ENCODE measurements around the gene SLC46A3. TPM values are rescaled to one million over a fixed set of nuclear protein-coding genes. Genes with fewer than 3 reads are reported as not detected.
A peak's percentile ranks its signal among the peaks of the same experiment; 100 is the strongest.

SLC46A3 gene
- total and polyA plus RNA-seq, 2 of the 13 experiments (the other 11 are each of a cell fraction or from before 2014, with no cell fraction given), result not detected

DNA sequence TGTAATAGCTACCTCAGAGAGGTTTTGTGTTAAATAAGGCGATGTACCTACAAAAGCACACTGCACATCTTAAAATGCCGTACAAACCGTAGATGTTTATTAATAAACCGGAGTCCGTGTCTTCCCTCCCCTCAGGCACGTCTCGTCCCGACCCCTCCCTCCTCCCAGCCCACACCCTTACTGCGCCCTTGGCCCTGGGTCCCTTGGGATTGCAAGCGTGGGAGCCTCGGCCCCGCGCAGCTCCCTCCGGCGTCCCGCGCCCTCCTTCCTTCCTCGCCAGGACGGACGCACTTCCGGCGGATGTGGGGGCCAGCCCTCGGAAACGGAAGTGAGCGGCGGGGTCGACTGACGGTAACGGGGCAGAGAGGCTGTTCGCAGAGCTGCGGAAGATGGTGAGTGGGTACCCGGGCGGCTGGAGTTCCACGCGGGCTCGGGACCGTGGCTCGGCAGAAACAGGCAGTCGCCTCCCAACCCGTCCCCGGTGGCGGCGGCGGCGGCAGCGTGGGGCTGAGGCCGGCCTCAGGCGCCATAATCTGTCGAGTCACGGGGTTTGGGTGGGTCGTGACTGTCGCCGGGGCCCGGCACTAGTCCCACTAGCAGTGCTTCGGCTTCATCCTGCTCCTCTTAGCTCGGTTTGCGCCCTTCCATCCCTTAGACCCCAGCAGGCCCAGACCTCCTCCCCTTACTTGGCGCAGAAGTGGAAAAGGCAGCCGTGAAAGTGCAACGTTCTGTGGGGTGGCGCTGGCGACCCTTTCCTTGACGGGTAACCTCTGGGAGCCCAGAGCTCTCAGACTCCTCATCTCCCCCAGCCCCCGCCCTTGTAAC, 59.8 kb downstream of the SLC46A3 start, which contains the start of gene POMP (continued):
- TF ChIP-seq, protein P1, sequence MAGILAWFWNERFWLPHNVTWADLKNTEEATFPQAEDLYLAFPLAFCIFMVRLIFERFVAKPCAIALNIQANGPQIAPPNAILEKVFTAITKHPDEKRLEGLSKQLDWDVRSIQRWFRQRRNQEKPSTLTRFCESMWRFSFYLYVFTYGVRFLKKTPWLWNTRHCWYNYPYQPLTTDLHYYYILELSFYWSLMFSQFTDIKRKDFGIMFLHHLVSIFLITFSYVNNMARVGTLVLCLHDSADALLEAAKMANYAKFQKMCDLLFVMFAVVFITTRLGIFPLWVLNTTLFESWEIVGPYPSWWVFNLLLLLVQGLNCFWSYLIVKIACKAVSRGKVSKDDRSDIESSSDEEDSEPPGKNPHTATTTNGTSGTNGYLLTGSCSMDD (CRISPR knock-in tag; IDR thresholded peaks at IDR 0.05), result no peak
- TF ChIP-seq TEAD2 (CRISPR knock-in tag; IDR thresholded peaks at IDR 0.05) (no peak), TAF15 (IDR thresholded peaks at IDR 0.05; ENCODE audit: low read depth, low read length, poor library complexity, severe bottlenecking) (no peak), ZNF207 (IDR thresholded peaks at IDR 0.05; ENCODE audit: borderline replicate concordance) (no peak), SP1 (IDR thresholded peaks at IDR 0.05) (no peak), SP1 (CRISPR knock-in tag; IDR thresholded peaks at IDR 0.05) (peak; percentile 31; the same call in 1 of the 2 replicates), HNRNPH1 (optimal IDR thresholded peaks at IDR 0.05; ENCODE audit: low read depth, low read length) (peak; percentile 87), REL (CRISPR knock-in tag; conservative IDR thresholded peaks at IDR 0.05) (peak; percentile 62; the same call in 1 of the 2 replicates), ZNF567 (CRISPR knock-in tag; IDR thresholded peaks at IDR 0.05; ENCODE audit: borderline replicate concordance) (0 out of 2 replicates have a peak, but pooled peaks have one; percentile 85), SMYD3 (CRISPR knock-in tag; IDR thresholded peaks at IDR 0.05) (no peak), ZNF230 (CRISPR knock-in tag; IDR thresholded peaks at IDR 0.05) (peak; percentile 87; the same call in 1 of the 2 replicates), TGIF2 (CRISPR knock-in tag; IDR thresholded peaks at IDR 0.05) (peak; percentile 70), ZFAT (CRISPR knock-in tag; conservative IDR thresholded peaks at IDR 0.05) (no peak), ZNF350 (CRISPR knock-in tag; IDR thresholded peaks at IDR 0.05; ENCODE audit: borderline replicate concordance, low read depth) (peak; percentile 89), RFXAP (CRISPR knock-in tag; IDR thresholded peaks at IDR 0.05; ENCODE audit: borderline replicate concordance) (0 out of 2 replicates have a peak, but pooled peaks have one; percentile 59), MED13 (CRISPR knock-in tag; IDR thresholded peaks at IDR 0.05) (no peak), YEATS4 (CRISPR knock-in tag; IDR thresholded peaks at IDR 0.05; ENCODE audit: borderline replicate concordance) (peak; percentile 88; the same call in 1 of the 2 replicates), BHLHE40 (IDR thresholded peaks at IDR 0.05; ENCODE audit: low read length) (no peak), TBX3 (IDR thresholded peaks at IDR 0.05; ENCODE audit: borderline replicate concordance) (no peak), MEIS1 (CRISPR knock-in tag; IDR thresholded peaks at IDR 0.05; ENCODE audit: borderline replicate concordance) (peak; percentile 60; the same call in 1 of the 2 replicates), KDM5A (IDR thresholded peaks at IDR 0.05; ENCODE audit: borderline replicate concordance, low read length) (peak; percentile 80), NR2F6 (IDR thresholded peaks at IDR 0.05) (no peak), NR2F6 (CRISPR knock-in tag; IDR thresholded peaks at IDR 0.05) (peak; percentile 47; the same call in 1 of the 2 replicates), ZKSCAN8 (CRISPR knock-in tag; IDR thresholded peaks at IDR 0.05; ENCODE audit: borderline replicate concordance) (no peak; the same call in 1 of the 2 replicates), ZNF468 (CRISPR knock-in tag; IDR thresholded peaks at IDR 0.05) (no peak), GATAD1 (CRISPR knock-in tag; IDR thresholded peaks at IDR 0.05) (peak; percentile 97), ZFP82 (CRISPR knock-in tag; IDR thresholded peaks at IDR 0.05; ENCODE audit: borderline replicate concordance) (peak; percentile 20; the same call in 1 of the 2 replicates), GTF3A (CRISPR knock-in tag; conservative IDR thresholded peaks at IDR 0.05) (no peak)
- TF ChIP-seq, protein P2, sequence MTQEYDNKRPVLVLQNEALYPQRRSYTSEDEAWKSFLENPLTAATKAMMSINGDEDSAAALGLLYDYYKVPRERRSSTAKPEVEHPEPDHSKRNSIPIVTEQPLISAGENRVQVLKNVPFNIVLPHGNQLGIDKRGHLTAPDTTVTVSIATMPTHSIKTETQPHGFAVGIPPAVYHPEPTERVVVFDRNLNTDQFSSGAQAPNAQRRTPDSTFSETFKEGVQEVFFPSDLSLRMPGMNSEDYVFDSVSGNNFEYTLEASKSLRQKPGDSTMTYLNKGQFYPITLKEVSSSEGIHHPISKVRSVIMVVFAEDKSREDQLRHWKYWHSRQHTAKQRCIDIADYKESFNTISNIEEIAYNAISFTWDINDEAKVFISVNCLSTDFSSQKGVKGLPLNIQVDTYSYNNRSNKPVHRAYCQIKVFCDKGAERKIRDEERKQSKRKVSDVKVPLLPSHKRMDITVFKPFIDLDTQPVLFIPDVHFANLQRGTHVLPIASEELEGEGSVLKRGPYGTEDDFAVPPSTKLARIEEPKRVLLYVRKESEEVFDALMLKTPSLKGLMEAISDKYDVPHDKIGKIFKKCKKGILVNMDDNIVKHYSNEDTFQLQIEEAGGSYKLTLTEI (CRISPR knock-in tag; conservative IDR thresholded peaks at IDR 0.05), result no peak
- TF ChIP-seq, protein P3, sequence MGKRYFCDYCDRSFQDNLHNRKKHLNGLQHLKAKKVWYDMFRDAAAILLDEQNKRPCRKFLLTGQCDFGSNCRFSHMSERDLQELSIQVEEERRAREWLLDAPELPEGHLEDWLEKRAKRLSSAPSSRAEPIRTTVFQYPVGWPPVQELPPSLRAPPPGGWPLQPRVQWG (CRISPR knock-in tag; IDR thresholded peaks at IDR 0.05; ENCODE audit: borderline replicate concordance, low read depth), result no peak
